B cell (primary cell): ENCODE measurements around the gene RETREG1. TPM values are rescaled to one million over a fixed set of nuclear protein-coding genes. Genes with fewer than 3 reads are reported as not detected.

Experiments
- ATAC-seq: fragments of 200-7000 bp; cut with Tn5 transposase; one replicate; pipeline ENCODE4 v1.10.0; 2021; ENCODE audit warnings: low read depth, mild to moderate bottlenecking, moderate number of reproducible peaks, moderate library complexity
- CTCF ChIA-PET: fragments of 350-600 bp; sonication (Branson Sonifier 250); formaldehyde crosslinking; loops from one replicate; lab custom pipeline; 2021; ENCODE audit warnings: antibody characterized with exemption, inconsistent platforms; lab: Charles Lee
- POLR2A ChIA-PET: fragments of 350-600 bp; sonication (Branson Sonifier 250); formaldehyde crosslinking; loops from one replicate; lab custom pipeline; 2021; ENCODE audit warnings: antibody characterized with exemption; lab: Charles Lee
- DNase-seq: peaks from one replicate; pipeline ENCODE4 v3.0.0; 2013
- H2AFZ ChIP-seq: 2 replicates; pipeline ENCODE4 v1.6.1; 2012; ENCODE audit warnings: mild to moderate bottlenecking, low read depth, low read length; ENCODE audit not compliant: insufficient read depth, poor library complexity, severe bottlenecking
- H3K27ac ChIP-seq, 2 donors: 1 replicate in 1 of 2; 2 replicates in 1 of 2; pipeline ENCODE4 v1.5.1; 2012 to 2013; ENCODE audit warnings: low read length in 2 of 2, mild to moderate bottlenecking in 2 of 2, moderate library complexity in 1 of 2
- H3K27me3 ChIP-seq, 4 experiments: fragments of 200-600 bp in 1 of 4; sonication (generic) in 1 of 4; replicated peaks in 1 of 4; 1 replicate in 2 of 4; 2 replicates in 2 of 4; pipeline versions ENCODE4 v1.6.1 to v1.7.0; 2013 to 2016; ENCODE audit warnings: low read length in 3 of 4, mild to moderate bottlenecking in 2 of 4, mixed read lengths in 1 of 4, moderate library complexity in 1 of 4; ENCODE audit not compliant: insufficient read depth in 4 of 4, control insufficient read depth in 3 of 4; ENCODE audit errors: control extremely low read depth in 1 of 4
- H3K36me3 ChIP-seq, 2 experiments: replicated peaks in 1 of 2; 1 replicate in 1 of 2; 2 replicates in 1 of 2; pipeline versions ENCODE4 v1.6.1 to v1.7.1; 2013; ENCODE audit warnings: low read length in 1 of 2; ENCODE audit not compliant: insufficient read depth in 2 of 2, control insufficient read depth in 1 of 2; ENCODE audit errors: control extremely low read depth in 1 of 2, extremely low read depth in 1 of 2
- H3K4me1 ChIP-seq, 2 donors: fragments of 200-600 bp in 1 of 2; sonication (generic) in 1 of 2; 1 replicate in 1 of 2; 2 replicates in 1 of 2; pipeline versions ENCODE4 v1.5.1 to v1.6.1; 2013 to 2017; ENCODE audit warnings: low read length in 2 of 2; ENCODE audit not compliant: control insufficient read depth in 2 of 2, insufficient read depth in 2 of 2
- H3K4me2 ChIP-seq: replicated peaks from 2 replicates; pipeline ENCODE3; 2012; ENCODE audit warnings: mild to moderate bottlenecking, low read depth, low read length; ENCODE audit not compliant: poor library complexity, severe bottlenecking
- H3K4me3 ChIP-seq, 5 experiments: fragments of 200-600 bp in 1 of 5; sonication (generic) in 1 of 5; 1 replicate in 3 of 5; 2 replicates in 2 of 5; pipeline versions ENCODE4 v1.5.1 to v1.7.0; 2011 to 2016; ENCODE audit warnings: low read length in 4 of 5, mild to moderate bottlenecking in 4 of 5, low read depth in 2 of 5, control low read depth in 1 of 5, moderate library complexity in 1 of 5; ENCODE audit not compliant: insufficient read depth in 1 of 5; ENCODE audit errors: control extremely low read depth in 1 of 5, extremely low read depth in 1 of 5
- H3K79me2 ChIP-seq: fragments of 200-600 bp; sonication (generic); one replicate; pipeline ENCODE4 v1.6.0; 2016; ENCODE audit warnings: low read length; ENCODE audit not compliant: control insufficient read depth, insufficient read depth
- H3K9ac ChIP-seq: fragments of 200-600 bp; sonication (generic); 2 replicates; pipeline ENCODE4 v1.6.1; 2017; ENCODE audit warnings: mild to moderate bottlenecking, low read length, moderate library complexity
- H3K9me3 ChIP-seq, 3 donors: one replicate each; pipeline versions ENCODE4 v1.6.1 to v1.7.1; 2013; ENCODE audit warnings: low read length in 2 of 3; ENCODE audit not compliant: control insufficient read depth in 2 of 3, insufficient read depth in 1 of 3; ENCODE audit errors: control extremely low read depth in 1 of 3
- H4K20me1 ChIP-seq: 2 replicates; pipeline ENCODE4 v1.6.0; 2012; ENCODE audit warnings: mild to moderate bottlenecking, low read length; ENCODE audit not compliant: insufficient read depth, control insufficient read depth, poor library complexity, severe bottlenecking
- H3K27ac Mint-ChIP-seq: one replicate; pipeline ENCODE4 v1.8.0; 2021; ENCODE audit warnings: mixed read lengths
- H3K27me3 Mint-ChIP-seq: one replicate; pipeline ENCODE4 v1.8.0; 2021; ENCODE audit warnings: mixed read lengths
- H3K4me1 Mint-ChIP-seq: one replicate; pipeline ENCODE4 v1.8.0; 2021; ENCODE audit warnings: mixed read lengths
- H3K4me3 Mint-ChIP-seq: one replicate; pipeline ENCODE4 v1.8.0; 2021; ENCODE audit warnings: mixed read lengths
- H3K9me3 Mint-ChIP-seq: one replicate; pipeline ENCODE4 v1.8.0; 2022; ENCODE audit warnings: mixed read lengths; ENCODE audit not compliant: insufficient read depth
- CTCF ChIP-seq: fragments of 200-600 bp; IDR thresholded peaks from one replicate; pipeline ENCODE4 v1.8.0; 2022; ENCODE audit warnings: antibody characterized with exemption, mild to moderate bottlenecking
- EZH2 ChIP-seq: IDR thresholded peaks from 2 replicates; pipeline ENCODE4 v1.6.1; 2012; ENCODE audit warnings: borderline replicate concordance, low read depth, mild to moderate bottlenecking, moderate library complexity, low read length; ENCODE audit not compliant: insufficient read depth, poor library complexity, severe bottlenecking
- WGBS: methylation state at CpG from one replicate; pipeline ENCODE4 v1.1.5; 2013; ENCODE audit warnings: missing lambda C conversion rate; ENCODE audit not compliant: insufficient coverage; 5-methylcytosine and 5-hydroxymethylcytosine counted together
- intact Hi-C: fragments of 100-400 bp; cut with micrococcal nuclease; formaldehyde crosslinking; loops from one replicate; pipeline ENCODE4 v1.10.0; 2022
- polyA plus RNA-seq: library from polyadenylated mRNA; depleted of rRNA; stranded (reverse); fragments of >200 nt; gene quantifications from 2 replicates; pipeline ENCODE4 v1.2.3, GENCODE V29; 2012
- total RNA-seq, 2 donors: library from RNA; stranded (reverse); fragments of 120-200 nt in 1 of 2; gene quantifications; 1 replicate in 1 of 2; 2 replicates in 1 of 2; pipeline versions ENCODE4 v1.2.3 to v1.2.4, GENCODE V29; 2013 to 2022

RETREG1 gene
- total and polyA plus RNA-seq, 2 donors (not counting 1 experiment from before 2014, with no cell fraction given) = 5.1 to 12.9 TPM

GRCh38 chr5:16510098-16510497 lies 106.7 kb downstream of the RETREG1 start:
- H3K4me2 ChIP-seq = no peak overlapping the region
- no peak overlapping the region for H3K4me3 Mint-ChIP-seq
- no peaks in the 10 kb centered on the region for H3K27me3 ChIP-seq
- H3K9ac ChIP-seq = no peak overlapping the region
- TF ChIP-seq CTCF (no peak), EZH2 (no peak)
- CTCF ChIA-PET = no interaction called here
- no CpG with 5 or more reads among the region's 3 CpGs for WGBS
- ATAC-seq = no peak
- no peaks in the 10 kb centered on the region for H3K4me1 Mint-ChIP-seq
- no peak for DNase-seq
- H3K27ac Mint-ChIP-seq = no peak overlapping the region
- H4K20me1 ChIP-seq = no peaks in the 10 kb centered on the region
- no peak overlapping the region for H3K27ac ChIP-seq
- no peaks in the 10 kb centered on the region for H3K79me2 ChIP-seq
- no peak overlapping the region for H3K4me3 ChIP-seq
- no peaks in the 10 kb centered on the region for H3K27me3 Mint-ChIP-seq
- peaks cover 0 to 3% (median 0%) of the 10 kb centered on the region in 3 donors for H3K9me3 ChIP-seq
- no peak overlapping the region for H2AFZ ChIP-seq
- no peaks in the 10 kb centered on the region for H3K4me1 ChIP-seq
- POLR2A ChIA-PET = no interaction called here
- no peaks in the 10 kb centered on the region for H3K9me3 Mint-ChIP-seq
- no peaks in the 10 kb centered on the region for H3K36me3 ChIP-seq
- intact Hi-C loops = no loop called here

- no peak overlapping the region for H3K4me2 ChIP-seq
- POLR2A ChIA-PET = no interaction called here
- H3K4me1 ChIP-seq = no peaks in the 10 kb centered on the region
- TF ChIP-seq CTCF (no peak), EZH2 (no peak)
- H2AFZ ChIP-seq = no peak overlapping the region
- CTCF ChIA-PET = no interaction called here
- intact Hi-C loops = no loop called here
- peaks cover 0 to 3% (median 0%) of the 10 kb centered on the region in 3 donors for H3K9me3 ChIP-seq
- Mint-ChIP-seq H3K4me1 (no peaks in the 10 kb centered on the region), H3K4me3 (no peak overlapping the region), H3K9me3 (no peaks in the 10 kb centered on the region), H3K27ac (no peak overlapping the region), H3K27me3 (no peaks in the 10 kb centered on the region)
- H3K4me3 ChIP-seq = no peak overlapping the region
- no peaks in the 10 kb centered on the region for H3K36me3 ChIP-seq
- 95% methylated on average over 6 of the region's 15 CpGs for WGBS
- H3K27ac ChIP-seq = no peak overlapping the region
- no peak for DNase-seq
- no peaks in the 10 kb centered on the region for H3K27me3 ChIP-seq
- no peak for ATAC-seq
- no peak overlapping the region for H3K9ac ChIP-seq
- H4K20me1 ChIP-seq = no peaks in the 10 kb centered on the region
- H3K79me2 ChIP-seq = no peaks in the 10 kb centered on the region
These were observed 107.9 kb downstream of the RETREG1 start for GRCh38 chr5:16508730-16509531.
